SK-N-MC (cell line): ENCODE data around the gene RGS17.
A peak's percentile ranks its signal among the peaks of the same experiment; 100 is the strongest.

Experiments
- DNase-seq: peaks from one replicate; pipeline ENCODE4 v3.0.0-alpha.2; 2011; ENCODE audit warnings: low read depth, low spot score
- H3K27ac ChIP-seq: fragments of 200-600 bp; sonication (generic); 2 replicates; pipeline ENCODE4 v1.5.1; 2016; ENCODE audit warnings: mixed run types
- H3K36me3 ChIP-seq: fragments of 200-600 bp; sonication (generic); 2 replicates; pipeline ENCODE4 v1.6.1; 2017; ENCODE audit warnings: antibody characterized with exemption, low read length, mixed read lengths; ENCODE audit not compliant: insufficient read depth
- H3K4me3 ChIP-seq: fragments of 200-600 bp; sonication (generic); 2 replicates; pipeline ENCODE4 v1.5.1; 2016
- H3K9ac ChIP-seq: fragments of 200-600 bp; sonication (generic); 2 replicates; pipeline ENCODE4 v1.8.0; 2017; ENCODE audit warnings: mixed run types, mixed read lengths; ENCODE audit not compliant: insufficient read length
- H3K9me3 ChIP-seq: fragments of 200-600 bp; sonication (generic); 2 replicates; pipeline ENCODE4 v1.6.1; 2017; ENCODE audit warnings: low read depth, mild to moderate bottlenecking, antibody characterized with exemption, low read length, moderate library complexity, mixed read lengths
- EZH2 ChIP-seq: fragments of 200-600 bp; sonication (generic); IDR thresholded peaks from one replicate; pipeline ENCODE4 v1.6.1; 2017; ENCODE audit warnings: antibody characterized with exemption
- FOXP2 ChIP-seq: optimal IDR thresholded peaks from 2 replicates; pipeline ENCODE3; 2011; ENCODE audit warnings: mild to moderate bottlenecking, moderate library complexity; ENCODE audit not compliant: insufficient read depth; ENCODE audit errors: extremely low read length, control extremely low read depth
- POLR2AphosphoS5 ChIP-seq: IDR thresholded peaks from 2 replicates; pipeline ENCODE4 v1.6.1; 2012; ENCODE audit warnings: mild to moderate bottlenecking, low read depth, low read length, borderline replicate concordance

The RGS17 gene

GRCh38 chr6:153044295-153044694 lies 86.8 kb downstream of the RGS17 start:
- TF ChIP-seq EZH2 (no peak), POLR2AphosphoS5 (no peak), FOXP2 (no peak)
- DNase-seq: no peak
- Histone ChIP-seq H3K9me3 (no peaks in the 10 kb centered on the region), H3K36me3 (no peaks in the 10 kb centered on the region), H3K4me3 (no peak overlapping the region), H3K9ac (no peak overlapping the region), H3K27ac (no peak overlapping the region)

DNA sequence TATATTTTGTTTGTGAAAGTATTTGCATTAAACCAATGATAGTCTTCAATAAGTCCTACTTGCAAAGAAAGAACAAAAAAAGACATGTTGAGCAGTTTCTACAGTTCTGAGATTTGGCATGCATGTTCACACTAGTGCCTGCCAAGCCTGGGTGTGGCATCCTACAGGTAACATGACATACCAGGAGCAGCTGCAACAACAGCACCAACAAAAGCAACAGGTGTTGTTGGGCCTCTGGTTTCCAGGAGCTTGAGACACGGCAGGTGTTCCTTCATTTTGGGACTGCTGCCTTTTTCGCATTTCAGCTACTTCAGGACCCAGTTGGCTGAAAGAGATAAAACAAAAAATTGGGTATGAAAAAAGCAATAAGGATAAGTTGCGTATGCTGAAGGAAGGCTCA lies 87.4 kb downstream of the RGS17 start:
- no peak overlapping the region for H3K27ac ChIP-seq
- no peak for TF ChIP-seq EZH2
- no peak for TF ChIP-seq POLR2AphosphoS5
- TF ChIP-seq FOXP2: no peak
- H3K4me3 ChIP-seq: no peak overlapping the region
- DNase-seq: no peak
- H3K36me3 ChIP-seq: no peaks in the 10 kb centered on the region
- no peak overlapping the region for H3K9ac ChIP-seq
- no peaks in the 10 kb centered on the region for H3K9me3 ChIP-seq

- H3K9me3 ChIP-seq: no peaks in the 10 kb centered on the region
- DNase-seq: no peak
- no peak overlapping the region for H3K9ac ChIP-seq
- no peak overlapping the region for H3K4me3 ChIP-seq
- H3K27ac ChIP-seq: no peak overlapping the region
- TF ChIP-seq FOXP2 (no peak), EZH2 (no peak), POLR2AphosphoS5 (no peak)
- H3K36me3 ChIP-seq: no peaks in the 10 kb centered on the region
Measured at GRCh38 chr6:153038378-153039057, 92.6 kb downstream of the RGS17 start.

- Histone ChIP-seq H3K27ac (no peak overlapping the region), H3K9ac (no peak overlapping the region), H3K4me3 (no peak overlapping the region), H3K36me3 (no peaks in the 10 kb centered on the region), H3K9me3 (no peaks in the 10 kb centered on the region)
- TF ChIP-seq POLR2AphosphoS5: no peak
- TF ChIP-seq EZH2: no peak
- no peak for TF ChIP-seq FOXP2
- no peak for DNase-seq
Measured at GRCh38 chr6:153034139-153034538, 96.9 kb downstream of the RGS17 start.

DNA sequence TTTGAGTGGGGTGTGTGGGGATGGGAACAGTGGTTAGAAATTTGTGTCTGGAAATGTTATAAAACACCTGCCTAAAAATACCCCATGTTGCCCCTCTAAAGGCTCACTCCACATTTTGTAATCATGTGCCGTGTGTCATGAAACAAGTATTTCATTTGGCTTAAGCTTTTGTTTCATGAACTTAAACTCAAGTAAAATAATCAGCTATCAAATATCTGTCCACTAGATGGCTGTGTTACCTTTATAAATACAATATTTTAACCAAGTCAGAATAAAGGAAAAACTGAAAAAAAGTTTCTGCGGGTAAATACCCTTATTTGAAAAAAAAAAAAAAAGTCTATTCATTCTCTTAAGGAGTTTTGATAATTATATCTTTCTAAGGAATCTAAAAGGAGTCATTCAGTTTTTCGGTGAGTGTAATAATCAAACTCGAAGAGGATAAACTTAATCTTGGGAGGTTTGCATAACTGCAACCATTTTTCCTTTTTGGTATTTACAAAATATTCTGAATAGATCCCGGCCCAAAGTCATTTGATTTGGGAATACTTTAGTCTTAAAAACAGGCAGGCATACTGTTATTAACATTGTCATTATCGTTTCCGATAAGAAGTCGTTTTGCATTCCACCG lies 98.7 kb downstream of the RGS17 start:
- Histone ChIP-seq H3K27ac (no peak overlapping the region; the same call in 1 of the 2 replicates), H3K9ac (no peak overlapping the region), H3K36me3 (no peaks in the 10 kb centered on the region), H3K4me3 (peak overlapping the region; percentile 26; the same call in 1 of the 2 replicates), H3K9me3 (no peaks in the 10 kb centered on the region)
- no peak for TF ChIP-seq FOXP2
- no peak for TF ChIP-seq POLR2AphosphoS5
- no peak for TF ChIP-seq EZH2
- peak; percentile 72 for DNase-seq

- no peak for DNase-seq
- Histone ChIP-seq H3K9ac (no peak overlapping the region), H3K4me3 (no peak overlapping the region), H3K9me3 (no peaks in the 10 kb centered on the region), H3K27ac (no peak overlapping the region), H3K36me3 (no peaks in the 10 kb centered on the region)
- TF ChIP-seq EZH2 (no peak), POLR2AphosphoS5 (no peak), FOXP2 (no peak)
Measured at GRCh38 chr6:153031335-153031955, 99.6 kb downstream of the RGS17 start.

- Histone ChIP-seq H3K36me3 (no peaks in the 10 kb centered on the region), H3K4me3 (no peak overlapping the region), H3K9ac (no peak overlapping the region), H3K27ac (no peak overlapping the region), H3K9me3 (no peaks in the 10 kb centered on the region)
- TF ChIP-seq FOXP2: no peak
- no peak for TF ChIP-seq EZH2
- no peak for TF ChIP-seq POLR2AphosphoS5
- DNase-seq: no peak
Measured at GRCh38 chr6:153028963-153029362, 102.1 kb downstream of the RGS17 start.

- H3K9me3 ChIP-seq: no peaks in the 10 kb centered on the region
- no peaks in the 10 kb centered on the region for H3K36me3 ChIP-seq
- H3K27ac ChIP-seq: no peak overlapping the region
- no peak for DNase-seq
- TF ChIP-seq FOXP2 (no peak), POLR2AphosphoS5 (no peak), EZH2 (no peak)
- H3K4me3 ChIP-seq: no peak overlapping the region
- H3K9ac ChIP-seq: no peak overlapping the region
Measured at GRCh38 chr6:153028286-153028685, 102.8 kb downstream of the RGS17 start.
